GM04503 (cell line): ENCODE data around the gene ESCO1.
"Not testable (repeated sequence)": the region's sequence is repeated elsewhere in the genome, so short reads cannot be mapped to it uniquely, and the experiment has no call there.

Source experiments
- DNase-seq: peaks from one replicate; pipeline ENCODE4 v3.0.0-alpha.2; 2012; ENCODE audit warnings: low read depth

Gene ESCO1, protein sequence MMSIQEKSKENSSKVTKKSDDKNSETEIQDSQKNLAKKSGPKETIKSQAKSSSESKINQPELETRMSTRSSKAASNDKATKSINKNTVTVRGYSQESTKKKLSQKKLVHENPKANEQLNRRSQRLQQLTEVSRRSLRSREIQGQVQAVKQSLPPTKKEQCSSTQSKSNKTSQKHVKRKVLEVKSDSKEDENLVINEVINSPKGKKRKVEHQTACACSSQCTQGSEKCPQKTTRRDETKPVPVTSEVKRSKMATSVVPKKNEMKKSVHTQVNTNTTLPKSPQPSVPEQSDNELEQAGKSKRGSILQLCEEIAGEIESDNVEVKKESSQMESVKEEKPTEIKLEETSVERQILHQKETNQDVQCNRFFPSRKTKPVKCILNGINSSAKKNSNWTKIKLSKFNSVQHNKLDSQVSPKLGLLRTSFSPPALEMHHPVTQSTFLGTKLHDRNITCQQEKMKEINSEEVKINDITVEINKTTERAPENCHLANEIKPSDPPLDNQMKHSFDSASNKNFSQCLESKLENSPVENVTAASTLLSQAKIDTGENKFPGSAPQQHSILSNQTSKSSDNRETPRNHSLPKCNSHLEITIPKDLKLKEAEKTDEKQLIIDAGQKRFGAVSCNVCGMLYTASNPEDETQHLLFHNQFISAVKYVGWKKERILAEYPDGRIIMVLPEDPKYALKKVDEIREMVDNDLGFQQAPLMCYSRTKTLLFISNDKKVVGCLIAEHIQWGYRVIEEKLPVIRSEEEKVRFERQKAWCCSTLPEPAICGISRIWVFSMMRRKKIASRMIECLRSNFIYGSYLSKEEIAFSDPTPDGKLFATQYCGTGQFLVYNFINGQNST

DNA sequence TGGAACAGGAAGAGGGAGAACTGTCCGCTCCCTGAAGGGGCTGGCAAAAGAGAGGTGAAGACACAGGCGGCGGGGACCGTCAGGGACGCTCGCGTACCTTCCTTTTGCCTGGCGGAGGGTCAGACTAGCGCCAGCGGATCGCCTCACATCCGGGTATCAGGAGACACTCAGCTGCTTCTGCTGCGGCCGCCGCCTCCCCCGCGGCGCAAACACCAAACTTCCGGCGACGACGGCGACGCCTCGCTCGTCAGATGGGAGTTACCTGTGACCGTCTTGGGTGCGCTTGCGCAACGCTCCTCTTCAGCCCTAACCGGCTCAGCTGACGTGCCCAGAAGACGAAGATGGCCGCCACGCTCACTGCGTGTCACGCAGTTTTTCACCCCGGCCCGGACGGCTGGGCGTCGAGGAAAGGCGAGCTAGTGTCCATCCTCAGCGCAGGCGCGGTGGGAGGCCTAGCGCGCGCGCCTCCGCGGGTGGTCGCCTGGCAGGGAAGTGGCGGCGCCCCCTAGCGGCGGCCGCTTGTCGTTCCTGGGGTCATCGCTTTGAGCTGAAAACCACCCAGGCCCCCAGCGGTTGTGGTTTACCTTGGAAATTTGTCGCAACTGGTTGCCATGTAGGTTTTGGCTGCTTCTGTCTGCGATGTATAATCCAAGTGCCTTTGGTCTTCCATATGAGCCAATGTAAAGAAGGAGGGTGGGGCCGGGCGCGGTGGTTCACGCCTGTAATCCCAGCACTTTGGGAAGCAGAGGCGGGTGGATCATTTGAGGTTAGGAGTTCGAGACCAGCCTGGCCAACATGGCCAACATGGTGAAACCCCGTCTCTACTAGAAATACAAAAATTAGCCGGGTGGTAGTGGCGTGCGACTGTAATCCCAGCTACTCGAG lies at the start of gene ESCO1:
Gene ESCO1 (minus strand): TSS at position 179 of the 885 bp plus-strand sequence. CDS start 25,861 bp downstream, outside the sequence.
- DNase-seq, result peak; percentile 82

DNA sequence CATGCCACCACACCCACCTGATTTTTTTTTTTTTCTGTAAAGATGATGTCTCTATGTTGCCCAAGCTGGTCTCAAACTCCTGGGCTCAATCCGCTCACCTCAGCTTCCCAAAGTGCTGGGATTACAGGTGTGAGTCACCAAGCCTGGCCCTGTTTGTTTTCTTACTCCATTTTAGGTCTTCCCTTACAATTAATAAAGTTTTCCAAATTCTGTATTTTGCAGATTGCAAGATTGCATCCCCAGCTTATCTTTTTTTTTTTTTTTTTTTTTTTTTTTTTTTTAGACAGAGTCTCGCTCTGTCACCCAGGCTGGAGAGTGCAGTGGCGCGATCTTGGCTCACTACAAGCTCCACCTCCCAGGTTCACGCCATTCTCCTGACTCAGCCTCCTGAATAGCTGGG lies 39.9 kb upstream of the ESCO1 start:
- not testable (repeated sequence) for DNase-seq

DNA sequence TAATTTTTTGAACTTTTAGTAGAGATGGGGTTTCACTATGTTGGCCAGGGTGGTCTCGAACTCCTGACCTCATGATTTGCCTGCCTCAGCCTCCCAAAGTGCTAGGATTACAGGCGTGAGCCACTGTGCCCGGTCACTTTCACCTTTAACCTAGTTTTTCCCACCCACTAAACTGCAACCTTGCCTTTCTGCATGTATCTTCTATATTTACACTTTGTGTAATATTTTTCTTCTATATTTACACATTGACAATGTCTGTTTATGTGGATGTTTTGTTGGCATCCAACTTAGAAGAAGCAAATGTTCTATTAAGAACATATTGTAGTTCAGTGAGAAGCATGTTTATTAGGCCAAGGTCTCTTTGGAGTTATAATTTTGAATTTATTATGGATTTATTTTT lies 38.3 kb upstream of the ESCO1 start:
- no peak for DNase-seq

DNA sequence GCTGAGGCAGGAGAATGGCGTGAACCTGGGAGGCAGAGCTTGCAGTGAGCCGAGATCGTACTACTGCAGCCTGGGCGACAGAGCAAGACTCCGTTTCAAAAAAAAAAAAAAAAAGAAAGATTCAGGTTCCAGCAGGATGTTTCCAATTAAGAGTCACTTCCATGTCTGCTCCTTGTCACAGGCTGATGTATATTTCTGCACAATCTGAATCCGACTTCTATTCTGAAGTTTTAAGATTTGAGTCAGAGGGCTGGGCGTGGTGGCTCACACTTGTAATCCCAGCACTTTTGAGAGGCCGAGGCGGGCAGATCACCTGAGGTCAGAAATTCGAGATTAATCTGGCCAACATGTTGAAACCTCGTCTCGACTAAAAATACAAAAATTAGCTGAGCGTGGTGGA lies 36.3 kb upstream of the ESCO1 start:
- no peak for DNase-seq

DNA sequence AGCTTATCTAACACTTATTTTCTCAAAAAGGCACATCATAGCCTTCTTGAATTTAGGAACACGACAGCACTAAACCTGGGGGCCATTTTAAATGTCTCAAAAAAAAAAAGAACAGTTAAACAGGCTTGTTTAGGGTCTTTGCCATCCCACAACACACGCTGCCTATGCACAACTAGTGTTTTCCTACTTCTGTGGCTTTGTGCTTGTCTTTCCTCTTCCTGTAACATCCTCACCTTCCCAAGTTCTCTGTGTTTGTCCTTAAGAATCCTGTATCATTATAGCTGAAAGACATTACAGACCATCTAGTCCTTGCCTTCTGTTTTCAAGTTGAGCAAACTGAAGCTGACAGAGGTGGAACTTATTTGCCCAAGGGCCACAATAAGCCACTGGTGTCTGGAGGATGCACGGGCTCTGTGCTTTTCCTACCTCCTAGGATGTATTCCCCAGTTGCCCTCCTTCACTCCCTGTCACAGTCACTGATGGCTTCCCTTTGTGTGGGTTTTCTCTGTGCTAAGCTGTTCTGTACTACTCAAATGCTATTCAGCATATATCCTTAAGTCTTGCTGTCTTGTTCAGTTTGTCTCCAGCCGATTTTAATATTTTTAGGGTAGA lies 34.2 kb upstream of the ESCO1 start:
- DNase-seq, result no peak

DNA sequence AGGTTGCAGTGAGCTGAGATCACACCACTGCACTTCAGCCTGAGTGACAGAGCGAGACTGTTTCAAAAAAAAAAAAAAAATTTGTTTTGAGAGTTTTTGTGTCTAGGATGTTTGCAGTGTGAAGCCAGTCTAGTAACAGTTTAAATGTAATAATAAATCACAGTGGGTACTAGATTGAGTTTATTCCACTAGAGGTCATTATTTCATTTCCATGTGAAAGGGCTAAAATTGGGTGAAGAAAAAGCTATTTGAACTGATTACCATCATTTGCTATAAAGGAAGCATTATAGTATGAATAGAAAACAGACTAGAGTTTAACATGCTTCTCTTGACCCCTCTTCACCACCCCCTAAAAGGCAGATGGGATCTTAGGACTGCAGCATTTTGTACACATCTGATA lies 31.9 kb upstream of the ESCO1 start:
- DNase-seq, result no peak

DNA sequence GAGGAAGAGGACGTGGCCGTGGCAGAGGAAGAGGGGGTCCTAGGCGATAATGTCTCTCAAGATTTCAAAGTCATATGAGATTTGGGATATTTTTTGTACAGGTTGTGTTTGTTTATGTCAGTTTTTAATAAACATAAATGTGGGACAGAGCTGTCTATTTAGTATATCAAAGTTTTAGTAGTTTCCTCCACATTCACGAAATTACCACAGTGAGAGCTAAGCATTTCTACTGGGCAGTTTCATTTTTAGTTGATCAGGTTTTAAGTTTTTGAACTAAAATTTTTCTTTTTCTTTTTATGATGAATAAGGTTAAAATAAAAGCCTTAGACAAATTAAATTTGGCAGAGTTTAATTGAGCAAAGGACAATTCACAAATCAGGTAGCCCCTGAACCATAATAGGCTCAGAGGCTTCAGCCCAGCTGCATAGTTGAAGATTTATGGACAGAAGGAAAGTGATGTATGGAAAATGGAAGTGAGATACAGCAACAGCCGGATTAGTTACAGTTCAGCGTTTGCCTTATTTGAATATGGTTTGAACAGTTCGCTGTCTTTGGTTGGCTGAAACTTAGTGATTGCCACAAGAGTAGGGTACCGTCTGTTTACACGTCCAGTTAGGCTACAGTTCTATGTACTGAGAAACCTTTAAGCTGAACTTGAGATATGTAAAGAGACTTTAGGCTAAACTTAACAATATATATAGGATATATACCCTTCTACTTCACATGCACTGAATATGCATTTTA lies 28.8 kb upstream of the ESCO1 start:
- no peak for DNase-seq

DNA sequence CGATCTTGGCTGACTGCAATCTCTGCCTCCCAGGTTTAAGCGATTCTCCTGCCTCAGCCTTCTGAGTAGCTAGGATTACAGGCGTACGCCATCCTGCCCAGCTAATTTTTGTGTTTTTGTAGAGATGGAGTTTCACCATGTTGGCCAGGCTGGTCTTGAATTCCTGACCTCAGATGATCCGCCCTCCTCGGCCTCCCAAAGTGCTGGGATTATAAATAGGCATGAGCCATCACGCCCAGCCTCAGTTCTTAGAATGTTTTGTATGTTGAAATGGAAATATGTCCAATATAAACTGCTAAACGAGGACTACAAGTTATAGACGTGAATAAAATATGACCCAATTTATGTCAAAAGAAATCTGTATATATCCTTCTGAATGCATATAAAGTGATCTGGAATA lies 21.1 kb upstream of the ESCO1 start:
- DNase-seq, result not testable (repeated sequence)

DNA sequence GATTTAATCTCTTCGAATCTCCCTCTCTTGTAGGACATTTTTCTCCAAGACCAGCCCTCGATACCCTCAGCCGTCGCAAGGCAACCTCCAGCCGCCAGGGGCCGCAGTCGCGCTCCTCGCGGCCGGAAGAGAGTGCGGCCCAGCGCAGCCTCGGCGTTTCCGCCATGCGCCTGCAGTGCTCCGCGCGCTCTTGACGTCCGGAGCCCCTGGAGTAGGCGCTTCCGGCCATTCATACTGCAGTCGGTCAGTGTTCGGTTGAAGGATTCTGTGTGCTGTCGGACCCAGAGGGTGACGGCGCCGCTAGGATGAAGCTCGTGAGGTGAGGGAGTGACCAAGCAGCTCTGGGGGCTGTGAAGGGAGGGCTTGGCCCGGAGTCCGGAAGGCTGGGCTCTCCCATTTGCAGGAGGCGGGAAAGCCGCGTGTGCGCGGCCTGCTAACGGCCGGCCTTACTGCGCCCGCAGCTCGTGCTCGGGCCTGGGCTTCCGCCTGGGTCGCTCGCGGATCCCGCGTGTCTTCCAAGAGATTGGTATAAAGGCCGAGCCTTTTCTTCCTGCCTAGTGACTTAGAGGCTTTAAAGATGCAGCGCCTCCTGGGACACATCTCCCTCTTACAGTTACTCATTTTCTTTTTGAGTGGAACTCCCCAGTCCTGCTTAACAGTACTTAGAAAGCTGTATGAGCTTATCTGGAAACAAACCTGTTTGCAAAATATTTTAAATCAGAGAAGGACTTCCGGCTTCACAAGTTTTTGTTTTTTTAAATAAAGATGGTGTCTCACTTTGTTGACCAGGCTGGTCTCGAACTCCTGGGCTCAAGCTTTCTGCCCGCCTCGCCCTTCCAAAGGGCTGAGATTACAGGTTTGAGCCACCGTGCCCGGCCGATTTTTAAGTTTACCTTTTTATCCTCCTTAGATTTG lies 11.9 kb upstream of the ESCO1 start, which contains the start of gene SNRPD1:
Gene SNRPD1 (plus strand): TSS at position 190 of the 915 bp plus-strand sequence. CDS start 116 bp downstream, at position 306.
- peak; percentile 55 for DNase-seq

DNA sequence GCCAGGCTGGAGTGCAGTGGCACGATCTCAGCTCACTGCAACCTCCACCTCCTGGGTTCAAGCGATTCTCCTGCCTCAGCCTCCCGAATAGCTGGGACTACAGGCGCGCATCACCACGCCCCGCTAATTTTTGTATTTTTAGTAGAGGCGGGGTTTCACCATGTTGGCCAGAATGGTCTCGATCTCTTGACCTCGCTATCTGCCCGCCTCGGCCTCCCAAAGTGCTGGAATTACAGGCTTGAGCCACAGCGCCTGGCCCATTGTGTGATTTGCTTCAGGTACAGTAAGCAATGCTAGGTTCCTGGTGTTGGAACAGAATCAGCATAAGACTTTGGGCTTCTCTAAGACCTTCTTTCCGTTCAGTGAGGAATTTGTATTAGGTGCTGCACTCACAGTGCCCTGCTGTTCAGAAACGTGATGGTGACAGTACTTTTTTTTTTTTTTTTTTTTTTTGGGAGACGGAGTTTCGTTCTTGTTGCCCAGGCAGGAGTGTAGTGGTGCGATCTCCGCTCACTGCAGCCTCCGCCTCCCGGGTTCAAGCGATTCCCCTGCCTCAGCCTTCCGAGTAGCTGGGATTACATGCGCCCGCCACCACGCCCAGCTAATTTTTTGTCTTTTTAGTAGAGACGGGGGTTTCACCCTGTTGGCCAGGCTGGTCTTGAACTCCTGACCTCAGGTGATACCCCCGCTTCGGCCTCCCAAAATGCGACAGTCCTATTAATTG lies 11.1 kb upstream of the ESCO1 start:
- DNase-seq, result not testable (repeated sequence)

DNA sequence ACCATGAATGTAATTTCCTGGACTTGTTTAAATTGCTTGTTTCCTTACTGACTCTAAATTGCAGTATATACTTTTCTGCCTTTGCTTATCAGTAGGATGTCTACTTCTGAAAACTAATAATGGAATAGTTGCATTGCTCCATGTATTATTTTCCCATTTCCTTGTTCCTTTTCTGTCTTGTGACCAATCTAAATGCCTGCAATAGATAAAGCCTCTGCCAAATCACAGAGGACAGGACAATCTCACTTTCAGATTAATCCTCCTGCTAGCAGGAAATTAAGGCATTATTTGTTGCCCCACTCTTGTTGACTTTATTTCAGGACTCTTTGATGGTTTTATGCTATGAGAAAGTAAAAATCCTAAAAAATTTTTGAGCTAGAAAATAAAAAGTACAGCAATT lies 4.7 kb upstream of the ESCO1 start:
- no peak for DNase-seq

DNA sequence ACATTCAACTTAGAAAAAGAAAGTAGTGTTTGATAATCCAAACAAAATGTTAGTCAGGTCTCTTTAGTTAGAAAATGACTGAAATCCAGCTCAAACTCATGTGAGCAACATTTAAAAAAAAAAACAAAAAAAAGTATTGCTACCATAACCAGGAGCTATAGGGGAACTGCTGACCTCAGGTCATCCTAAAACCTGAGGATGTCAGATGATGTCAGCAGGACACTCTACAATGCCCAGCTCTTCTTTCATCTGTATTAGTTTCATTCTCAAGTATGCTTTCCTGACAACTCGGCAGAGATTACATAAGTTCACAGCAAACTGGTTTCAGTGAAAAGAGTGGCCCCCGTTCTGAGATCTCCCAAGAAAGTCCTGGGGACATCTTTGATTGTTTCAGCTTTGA lies 4.2 kb upstream of the ESCO1 start:
- DNase-seq, result no peak

DNA sequence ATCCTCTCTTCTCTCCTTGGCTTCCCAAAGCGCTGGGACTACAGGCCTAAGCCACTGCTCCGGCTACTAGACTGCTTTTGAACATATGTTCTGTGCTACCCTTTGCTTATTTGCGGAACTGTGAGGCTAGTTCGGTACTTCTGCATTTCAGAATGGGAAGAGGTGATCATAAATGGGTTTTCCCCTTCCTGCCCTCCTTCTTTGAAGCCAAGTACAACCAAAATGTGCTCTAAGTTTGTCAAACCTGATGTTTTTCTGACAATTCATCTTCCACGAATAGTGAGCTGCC lies 1.7 kb upstream of the ESCO1 start:
- DNase-seq, result no peak

DNA sequence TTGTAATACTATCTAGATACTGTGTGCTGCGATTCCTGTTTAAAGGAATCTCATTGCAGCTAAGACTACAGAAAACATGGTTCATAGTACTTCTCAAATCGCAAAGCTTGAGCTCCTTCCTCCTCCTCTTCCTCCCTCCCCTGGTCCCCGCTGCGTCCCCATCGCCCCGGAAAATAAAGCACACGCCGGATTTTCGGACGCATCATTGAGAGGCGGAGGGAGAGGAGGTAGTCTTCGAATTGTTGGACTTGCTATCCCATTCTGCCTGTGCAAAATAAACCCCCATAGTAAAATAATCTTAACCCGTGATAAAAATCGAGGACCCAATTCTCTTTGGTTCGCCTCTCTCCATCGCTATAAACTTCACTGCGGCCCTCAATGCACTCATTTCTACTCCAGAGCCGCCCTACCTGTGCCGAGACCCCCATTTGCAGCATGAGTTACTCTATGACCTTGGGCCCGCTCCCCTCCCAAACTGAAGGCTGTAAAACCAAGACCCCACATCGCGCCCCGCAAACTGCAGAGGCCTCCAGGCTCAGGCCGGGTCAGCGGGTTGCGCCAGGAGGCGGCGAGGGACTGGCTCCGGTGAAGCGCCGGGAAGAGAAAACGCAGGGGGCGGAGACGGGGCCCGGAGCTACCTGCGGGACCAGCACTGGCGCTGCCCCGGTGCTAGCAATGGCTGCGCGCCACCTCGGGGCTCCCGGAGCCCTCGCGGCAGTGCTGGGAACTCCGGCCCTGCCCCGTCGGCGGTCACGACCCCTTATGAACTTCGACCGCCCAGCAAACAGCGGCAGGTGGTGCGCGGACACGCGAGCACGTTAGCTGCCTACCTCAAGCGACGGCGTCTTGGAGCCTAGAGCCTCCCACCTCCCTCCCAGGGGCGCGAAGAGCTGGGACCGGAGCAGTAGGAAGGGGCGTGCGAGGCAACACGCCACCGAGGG lies 649 bp downstream of the ESCO1 start:
- peak; percentile 1 for DNase-seq

DNA sequence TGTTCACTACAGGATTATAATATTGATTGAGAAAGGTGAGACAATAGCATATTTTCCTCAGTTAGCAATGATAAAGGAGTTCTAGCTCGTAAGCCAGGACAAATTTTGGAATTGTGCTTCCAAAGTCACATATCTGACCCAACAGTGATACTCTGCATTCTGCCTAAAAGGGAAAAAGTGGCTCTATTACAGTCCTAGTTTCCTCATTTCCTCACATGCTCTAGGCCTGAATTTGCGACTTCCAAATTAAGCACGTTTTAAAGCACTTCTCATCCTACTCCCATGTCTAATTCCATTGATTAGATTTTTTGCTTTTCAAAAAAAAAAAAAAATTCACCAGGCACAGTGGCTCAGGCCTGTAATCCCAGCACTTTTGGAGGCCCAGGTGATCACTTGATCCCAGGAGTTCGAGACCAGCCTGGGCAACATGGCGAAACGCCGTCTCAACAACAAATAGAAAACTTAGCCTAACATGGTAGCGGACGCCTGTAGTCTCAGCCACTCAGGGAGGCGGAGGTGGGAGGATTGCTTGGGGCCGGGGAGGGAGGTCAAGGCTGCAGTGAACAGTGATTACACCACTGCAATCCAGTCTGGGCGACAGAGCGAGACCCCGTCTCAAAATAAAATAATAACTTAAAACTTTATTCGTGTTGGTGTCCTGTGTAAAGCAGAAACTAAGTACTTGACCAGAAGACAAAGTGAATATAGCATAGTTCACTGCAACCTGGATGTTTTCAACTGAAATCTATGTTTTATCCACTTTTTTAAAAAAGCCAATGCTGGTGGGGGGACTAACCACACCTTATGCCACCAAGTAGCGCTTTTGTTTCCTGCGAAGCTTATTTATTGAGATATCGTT lies 1.5 kb downstream of the ESCO1 start:
- no peak for DNase-seq

DNA sequence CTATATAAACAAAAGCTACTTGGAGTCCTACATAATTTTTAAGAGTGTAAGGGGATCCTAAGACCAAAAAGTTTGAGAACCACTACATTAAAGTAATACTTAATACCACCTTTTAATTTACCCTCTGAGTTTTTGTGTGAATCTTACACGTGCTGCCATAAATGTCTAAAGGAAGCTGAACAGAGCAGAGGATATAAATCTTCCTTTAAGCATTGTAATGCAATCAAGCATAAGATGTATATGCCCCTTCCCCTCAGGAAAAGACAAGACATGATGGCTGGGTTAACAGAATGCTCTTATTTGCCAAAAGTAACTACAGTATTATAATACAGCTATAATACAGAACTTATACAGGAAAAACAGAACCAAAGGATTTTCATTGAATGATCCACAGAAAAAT lies 2.9 kb downstream of the ESCO1 start:
- no peak for DNase-seq

DNA sequence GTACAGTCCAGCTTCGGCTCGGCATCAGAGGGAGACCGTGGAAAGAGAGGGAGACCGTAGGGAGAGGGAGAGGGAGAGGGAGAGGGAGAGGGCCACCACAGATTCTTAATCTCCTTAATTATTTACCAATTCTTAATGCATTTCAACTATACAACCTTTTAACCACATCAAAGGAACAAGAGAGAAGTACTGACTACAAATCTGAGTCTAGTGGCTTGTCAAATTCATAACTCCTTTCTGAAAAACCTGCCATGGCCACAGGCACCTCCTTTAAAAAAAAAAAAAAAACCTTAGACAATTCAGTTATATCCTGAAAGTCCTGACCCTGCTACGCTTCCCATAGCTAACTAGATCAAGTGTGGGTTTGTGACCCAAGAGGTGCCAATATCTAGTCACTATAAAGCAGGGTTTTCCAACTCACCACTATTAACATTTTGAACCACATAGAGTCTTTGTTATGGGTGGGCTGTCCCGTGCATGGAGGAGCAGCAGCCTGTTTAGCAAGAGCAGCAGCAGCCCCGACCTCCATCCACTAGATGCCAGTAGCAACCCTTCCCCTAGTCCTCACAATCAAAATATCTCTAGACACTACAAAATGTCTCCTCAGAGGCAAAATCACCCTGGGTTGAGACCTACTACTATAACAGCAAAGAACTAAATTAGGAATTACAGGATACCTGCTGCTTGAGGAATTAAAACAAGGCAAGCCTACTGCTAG lies 6.8 kb downstream of the ESCO1 start:
- no peak for DNase-seq
